IMR-90 (cell line): ENCODE measurements around the gene IBA57. TPM values are rescaled to one million over a fixed set of nuclear protein-coding genes. Genes with fewer than 3 reads are reported as not detected.

Experiments used
- ATAC-seq: fragments of 200-7000 bp; cut with Tn5 transposase; 2 replicates; pipeline ENCODE4 v1.9.1; 2020; ENCODE audit warnings: low read depth, mild to moderate bottlenecking, moderate library complexity
- BruUV-seq: library from RNA; stranded (reverse); fragments of 400-500 nt; replicated peaks from 2 replicates; lab custom pipeline; 2021; lab: Mats Ljungman, UMichigan
- CTCF ChIA-PET: fragments of 300-600 bp; formaldehyde crosslinking; extraction: SDS; loops from one replicate; lab custom pipeline; 2021; ENCODE audit warnings: antibody characterized with exemption; lab: Yijun Ruan, JAX
- POLR2A ChIA-PET: fragments of 300-600 bp; sonication (Branson Sonifier 250); formaldehyde crosslinking; loops from one replicate; lab custom pipeline; 2022; ENCODE audit warnings: antibody characterized with exemption; ENCODE audit not compliant: unreplicated experiment; lab: Charles Lee
- DNase-seq: peaks from one replicate; pipeline ENCODE4 v3.0.0; 2013
- H2AFZ ChIP-seq: replicated peaks from 2 replicates; pipeline ENCODE3; 2013; ENCODE audit warnings: low read length, mild to moderate bottlenecking; ENCODE audit not compliant: poor library complexity
- H2AK5ac ChIP-seq: 2 replicates; pipeline ENCODE4 v1.6.1; 2013; ENCODE audit warnings: low read depth, low read length, inconsistent platforms
- H2AK9ac ChIP-seq: replicated peaks from 2 replicates; pipeline ENCODE3; 2013; ENCODE audit warnings: mild to moderate bottlenecking, low read depth, low read length, moderate library complexity; ENCODE audit not compliant: poor library complexity
- H2BK120ac ChIP-seq: 2 replicates; pipeline ENCODE4 v1.6.1; 2013; ENCODE audit warnings: low read depth, low read length, inconsistent platforms
- H2BK15ac ChIP-seq: 3 replicates; pipeline ENCODE4 v1.6.1; 2013; ENCODE audit warnings: low read depth, low read length, inconsistent platforms
- H2BK20ac ChIP-seq: 2 replicates; pipeline ENCODE4 v1.6.1; 2013; ENCODE audit warnings: low read depth, mild to moderate bottlenecking, inconsistent platforms, low read length, moderate library complexity
- H2BK5ac ChIP-seq: 2 replicates; pipeline ENCODE4 v1.6.1; 2013; ENCODE audit warnings: mild to moderate bottlenecking, low read depth, low read length, inconsistent platforms; ENCODE audit not compliant: poor library complexity, severe bottlenecking
- H3K14ac ChIP-seq: replicated peaks from 2 replicates; pipeline ENCODE4 v1.6.1; 2013; ENCODE audit warnings: low read depth, low read length, inconsistent platforms
- H3K18ac ChIP-seq: 2 replicates; pipeline ENCODE4 v1.6.1; 2013; ENCODE audit warnings: low read depth, low read length, control low read depth
- H3K23ac ChIP-seq: 2 replicates; pipeline ENCODE4 v1.6.1; 2013; ENCODE audit warnings: low read depth, low read length, inconsistent platforms
- H3K27ac ChIP-seq: 2 replicates; pipeline ENCODE4 v1.5.1; 2013; ENCODE audit warnings: mild to moderate bottlenecking, control low read depth, low read length; ENCODE audit not compliant: insufficient read depth
- H3K27me3 ChIP-seq: 2 replicates; pipeline ENCODE4 v1.6.1; 2013; ENCODE audit warnings: low read length; ENCODE audit not compliant: control insufficient read depth, insufficient read depth
- H3K36me3 ChIP-seq: 2 replicates; pipeline ENCODE4 v1.6.1; 2013; ENCODE audit warnings: low read length, mixed read lengths; ENCODE audit not compliant: control insufficient read depth, insufficient read depth
- H3K4ac ChIP-seq: 2 replicates; pipeline ENCODE4 v1.6.1; 2013; ENCODE audit warnings: low read depth, low read length, inconsistent platforms
- H3K4me1 ChIP-seq: 2 replicates; pipeline ENCODE4 v1.6.1; 2013; ENCODE audit warnings: low read length, mixed read lengths; ENCODE audit not compliant: control insufficient read depth, insufficient read depth
- H3K4me2 ChIP-seq: 2 replicates; pipeline ENCODE4 v1.6.1; 2013; ENCODE audit warnings: low read depth, mild to moderate bottlenecking, control low read depth, low read length, moderate library complexity
- H3K4me3 ChIP-seq: 2 replicates; pipeline ENCODE4 v1.5.1; 2013; ENCODE audit warnings: low read depth, mild to moderate bottlenecking, control low read depth, low read length, moderate library complexity; ENCODE audit not compliant: insufficient read depth
- H3K56ac ChIP-seq: 2 replicates; pipeline ENCODE4 v1.6.1; 2013; ENCODE audit warnings: low read length, inconsistent platforms; ENCODE audit not compliant: insufficient read depth; ENCODE audit errors: extremely low read depth
- H3K79me1 ChIP-seq, 2 experiments: 2 replicates each; pipeline ENCODE4 v1.6.1; 2013; ENCODE audit warnings: low read length in 2 of 2, inconsistent platforms in 1 of 2, low read depth in 1 of 2
- H3K9ac ChIP-seq: 2 replicates; pipeline ENCODE4 v1.6.1; 2013; ENCODE audit warnings: low read depth, low read length, control low read depth
- H3K9me1 ChIP-seq: 2 replicates; pipeline ENCODE4 v1.6.1; 2013; ENCODE audit warnings: low read length, inconsistent platforms; ENCODE audit not compliant: insufficient read depth
- H3K9me3 ChIP-seq: 2 replicates; pipeline ENCODE4 v1.6.1; 2013; ENCODE audit warnings: low read length; ENCODE audit not compliant: control insufficient read depth, insufficient read depth
- H4K20me1 ChIP-seq: 2 replicates; pipeline ENCODE4 v1.6.1; 2013; ENCODE audit warnings: low read length, inconsistent platforms; ENCODE audit not compliant: insufficient read depth
- H4K5ac ChIP-seq: 2 replicates; pipeline ENCODE4 v1.6.1; 2013; ENCODE audit warnings: mild to moderate bottlenecking, low read depth, low read length, control low read depth
- H4K8ac ChIP-seq, 2 experiments: 2 replicates each; pipeline ENCODE4 v1.6.1; 2013; ENCODE audit warnings: low read depth in 2 of 2, low read length in 2 of 2, control low read depth in 1 of 2, inconsistent platforms in 1 of 2
- H4K91ac ChIP-seq: 2 replicates; pipeline ENCODE4 v1.6.1; 2013; ENCODE audit warnings: low read depth, low read length, inconsistent platforms; ENCODE audit not compliant: insufficient read depth
- BHLHE40 ChIP-seq: fragments of 150-350 bp; IDR thresholded peaks from 2 replicates; pipeline ENCODE4 v1.6.1; 2016; ENCODE audit warnings: mild to moderate bottlenecking, low read depth, low read length
- CEBPB ChIP-seq: IDR thresholded peaks from 2 replicates; pipeline ENCODE4 v1.6.1; 2012; ENCODE audit warnings: low read depth, low read length, improper control_type of control experiment
- CHD1 ChIP-seq: IDR thresholded peaks from 2 replicates; pipeline ENCODE4 v1.6.1; 2012; ENCODE audit warnings: low read depth, low read length, improper control_type of control experiment
- CTCF ChIP-seq: conservative IDR thresholded peaks from 2 replicates; pipeline ENCODE4 v1.5.1; 2012; ENCODE audit warnings: mild to moderate bottlenecking, low read depth, low read length, improper control_type of control experiment
- ELK1 ChIP-seq: fragments of 150-350 bp; IDR thresholded peaks from 2 replicates; pipeline ENCODE4 v1.6.1; 2016; ENCODE audit warnings: low read depth, mild to moderate bottlenecking, low read length, moderate library complexity, borderline replicate concordance
- FOS ChIP-seq: fragments of 150-350 bp; IDR thresholded peaks from 2 replicates; pipeline ENCODE4 v1.6.1; 2016; ENCODE audit warnings: low read depth, low read length
- MAFK ChIP-seq: IDR thresholded peaks from 2 replicates; pipeline ENCODE4 v1.6.1; 2012; ENCODE audit warnings: low read depth, low read length, improper control_type of control experiment
- MAZ ChIP-seq: IDR thresholded peaks from 2 replicates; pipeline ENCODE4 v1.6.1; 2012; ENCODE audit warnings: low read depth, mild to moderate bottlenecking, low read length, improper control_type of control experiment, moderate library complexity, borderline replicate concordance
- MXI1 ChIP-seq: IDR thresholded peaks from 2 replicates; pipeline ENCODE4 v1.6.1; 2012; ENCODE audit warnings: low read depth, mild to moderate bottlenecking, low read length, moderate library complexity, borderline replicate concordance
- NFE2L2 ChIP-seq: fragments of 150-350 bp; IDR thresholded peaks from 2 replicates; pipeline ENCODE4 v1.6.1; 2016; ENCODE audit warnings: low read depth, mild to moderate bottlenecking, low read length
- POLR2A ChIP-seq: IDR thresholded peaks from 2 replicates; pipeline ENCODE4 v1.6.1; 2012; ENCODE audit warnings: mild to moderate bottlenecking, low read depth, low read length
- RAD21 ChIP-seq: IDR thresholded peaks from 2 replicates; pipeline ENCODE4 v1.6.1; 2012; ENCODE audit warnings: low read length, improper control_type of control experiment
- RCOR1 ChIP-seq: IDR thresholded peaks from 2 replicates; pipeline ENCODE4 v1.6.1; 2012; ENCODE audit warnings: mild to moderate bottlenecking, low read length, improper control_type of control experiment; ENCODE audit not compliant: insufficient replicate concordance
- RFX5 ChIP-seq: IDR thresholded peaks from 2 replicates; pipeline ENCODE4 v1.8.0; 2012; ENCODE audit warnings: low read depth, mild to moderate bottlenecking, low read length, moderate library complexity
- SMC3 ChIP-seq: fragments of 150-350 bp; IDR thresholded peaks from 2 replicates; pipeline ENCODE4 v1.6.1; 2016; ENCODE audit warnings: low read depth, mild to moderate bottlenecking, antibody characterized with exemption, low read length, moderate library complexity
- USF2 ChIP-seq: fragments of 150-350 bp; IDR thresholded peaks from 2 replicates; pipeline ENCODE4 v1.6.1; 2017; ENCODE audit warnings: mild to moderate bottlenecking, antibody characterized with exemption, low read length, low read depth
- WGBS, 2 experiments: methylation state at CpG; one replicate each; pipeline versions ENCODE4 v1.1.5 to v1.1.7; 2013; ENCODE audit warnings: missing lambda C conversion rate in 2 of 2; ENCODE audit not compliant: insufficient read length in 1 of 2; ENCODE audit errors: extremely low coverage in 2 of 2; 5-methylcytosine and 5-hydroxymethylcytosine counted together
- dilution Hi-C: fragments of 300-500 bp; cut with HindIII; formaldehyde crosslinking; loops from one replicate; pipeline ENCODE4 v1.14.3; 2018; ENCODE audit warnings: low sequenced_read_pairs; ENCODE audit not compliant: unreplicated experiment
- in situ Hi-C: fragments of 300-500 bp; cut with MboI; formaldehyde crosslinking; loops from 3 replicates; pipeline ENCODE4 v1.14.3; 2019; ENCODE audit warnings: low sequenced_read_pairs, inconsistent platforms, mixed read lengths
- intact Hi-C: fragments of 100-400 bp; cut with micrococcal nuclease; formaldehyde crosslinking; loops from 2 replicates; pipeline ENCODE4 v1.10.0; 2022
- polyA plus RNA-seq, 3 experiments: library from polyadenylated mRNA; depleted of rRNA; stranded (reverse); fragments of >200 nt; gene quantifications; 2 replicates each; pipeline ENCODE4 v1.2.3, GENCODE V29; 2012; ENCODE audit warnings: low replicate concordance in 1 of 3
- total RNA-seq: library from RNA; depleted of rRNA; stranded (reverse); fragments of >200 nt; gene quantifications from 2 replicates; pipeline ENCODE4 v1.2.3, GENCODE V29; 2012

The IBA57 gene
- total and polyA plus RNA-seq, 2 of the 4 experiments (the other 2 are of a cell fraction): 2.0 to 2.6 TPM

DNA sequence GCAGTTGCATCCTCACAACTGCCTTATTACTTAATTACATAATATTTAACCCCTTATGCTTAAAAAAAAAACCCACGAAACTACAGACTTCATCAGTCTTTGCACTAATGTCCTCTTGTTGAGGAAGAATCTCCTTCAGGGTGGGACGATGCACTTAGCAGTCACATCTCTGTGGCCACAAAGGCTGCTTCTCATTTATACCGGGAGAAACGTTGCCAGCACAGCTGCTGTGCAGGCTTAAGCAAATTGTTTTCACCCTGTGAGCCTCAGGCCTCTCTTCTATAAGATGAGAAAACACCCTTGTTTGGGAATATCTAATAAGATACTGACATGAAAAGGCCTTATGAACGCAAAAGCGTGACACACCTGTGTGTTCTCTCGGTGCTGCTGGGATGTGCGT is 39.4 kb downstream of the IBA57 start:
- Histone ChIP-seq H2BK5ac (no peak overlapping the region), H3K27me3 (no peaks in the 10 kb centered on the region), H4K5ac (no peak overlapping the region), H2BK120ac (no peak overlapping the region), H3K36me3 (no peaks in the 10 kb centered on the region), H3K18ac (no peak overlapping the region), H3K4me1 (peaks cover 4% of the 10 kb centered on the region; the same call in 1 of the 2 replicates), H4K20me1 (no peaks in the 10 kb centered on the region), H3K14ac (no peak overlapping the region), H3K9ac (no peak overlapping the region), H3K4me3 (no peak overlapping the region), H2BK15ac (no peak overlapping the region), H3K9me1 (no peaks in the 10 kb centered on the region), H2BK20ac (no peak overlapping the region), H3K56ac (no peak overlapping the region), H4K8ac (no peak overlapping the region), H3K79me1 (no peaks in the 10 kb centered on the region), H2AK5ac (no peak overlapping the region), H4K91ac (no peak overlapping the region), H3K27ac (no peak overlapping the region), H3K4me2 (no peak overlapping the region), H2AK9ac (no peak overlapping the region), H3K23ac (no peak overlapping the region), H3K4ac (no peak overlapping the region), H2AFZ (no peak overlapping the region), H3K9me3 (peaks cover 9% of the 10 kb centered on the region)
- WGBS, 2 experiments: no CpG with 5 or more reads among the region's 8 CpGs
- ChIA-PET CTCF (no interaction called here), POLR2A (no interaction called here)
- no peak for ATAC-seq
- in situ Hi-C loops: no loop called here
- BruUV-seq: no TSS peak
- TF ChIP-seq USF2 (no peak), NFE2L2 (no peak), RFX5 (no peak), RAD21 (no peak), CTCF (no peak), RCOR1 (no peak), CHD1 (no peak), MXI1 (no peak), FOS (no peak), MAFK (no peak), CEBPB (no peak), POLR2A (no peak), MAZ (no peak), BHLHE40 (no peak), ELK1 (no peak), SMC3 (no peak)
- intact Hi-C loops: no loop called here
- DNase-seq: no peak
- dilution Hi-C loops: no loop called here
